Transverse colon (tissue), 4 donors: Measurements from ENCODE around the gene TMX1. TPM values are rescaled to one million over a fixed set of nuclear protein-coding genes. Genes with fewer than 3 reads are reported as not detected.
A peak's percentile ranks its signal among the peaks of the same experiment; 100 is the strongest.

ENCODE experiments used
- DNase-seq: peaks from one replicate; pipeline ENCODE4 v3.0.0-alpha.2; 2019
- H3K27ac ChIP-seq, 4 donors: fragments of 200-600 bp; sonication (generic); 2 replicates each; pipeline ENCODE4 v1.5.1; 2016 to 2018; ENCODE audit warnings: inconsistent platforms in 4 of 4
- H3K27me3 ChIP-seq: fragments of 200-600 bp; sonication (generic); 2 replicates; pipeline ENCODE4 v1.5.1; 2017; ENCODE audit warnings: inconsistent platforms
- H3K36me3 ChIP-seq, 4 donors: fragments of 200-600 bp; sonication (generic); 2 replicates each; pipeline ENCODE4 v1.5.1; 2017 to 2019; ENCODE audit warnings: inconsistent platforms in 4 of 4
- H3K4me1 ChIP-seq, 4 donors: fragments of 200-600 bp; sonication (generic); 2 replicates each; pipeline ENCODE4 v1.5.1; 2017 to 2020; ENCODE audit warnings: inconsistent platforms in 4 of 4
- H3K4me3 ChIP-seq, 4 donors: fragments of 200-600 bp; sonication (generic); 1 replicate in 1 of 4; 2 replicates in 3 of 4; pipeline versions ENCODE4 v1.5.1 to v1.6.1; 2017 to 2019; ENCODE audit warnings: inconsistent platforms in 4 of 4
- H3K9me3 ChIP-seq, 2 donors: fragments of 200-600 bp; sonication (generic); 2 replicates each; pipeline ENCODE4 v1.5.1; 2017 to 2019; ENCODE audit warnings: inconsistent platforms in 2 of 2
- CTCF ChIP-seq, 5 experiments: fragments of 200-600 bp in 3 of 5; fragments of 450-650 bp in 2 of 5; sonication (generic) in 3 of 5; IDR thresholded peaks; 1 replicate in 2 of 5; 2 replicates in 3 of 5; pipeline ENCODE4 v1.5.1; 2016 to 2017; ENCODE audit warnings: antibody characterized with exemption in 5 of 5, inconsistent platforms in 3 of 5, mild to moderate bottlenecking in 2 of 5, moderate library complexity in 1 of 5
- EP300 ChIP-seq: sonication (generic); formaldehyde crosslinking; IDR thresholded peaks from one replicate; pipeline ENCODE4 v1.6.1; 2017; ENCODE audit warnings: antibody characterized with exemption, low read depth
- POLR2A ChIP-seq: fragments of 450-650 bp; IDR thresholded peaks from one replicate; pipeline ENCODE4 v1.6.1; 2016; ENCODE audit warnings: antibody characterized with exemption, mild to moderate bottlenecking, moderate library complexity
- POLR2AphosphoS5 ChIP-seq, 3 donors: sonication (generic); formaldehyde crosslinking; IDR thresholded peaks; one replicate each; pipeline ENCODE4 v1.6.1; 2016; ENCODE audit warnings: antibody characterized with exemption in 3 of 3
- WGBS, 2 donors: methylation state at CpG; one replicate each; pipeline ENCODE4 v1.1.5; 2018; ENCODE audit warnings: low coverage in 1 of 2; 5-methylcytosine and 5-hydroxymethylcytosine counted together
- in situ Hi-C, 4 donors: fragments of 200-750 bp; cut with MboI; loops; one replicate each; pipeline versions ENCODE4 v1.15.0 to v1.15.1; 2017; ENCODE audit warnings: low sequenced_read_pairs in 3 of 4, low pct_ligation_motif_present in 1 of 4, low pct_unique_long_range_greater_than_20kb in 1 of 4
- intact Hi-C: fragments of 100-400 bp; cut with DNase I; formaldehyde crosslinking; loops from one replicate; pipeline ENCODE4 v1.15.1; 2023; ENCODE audit warnings: low total_unique reads
- total RNA-seq, 4 donors: library from RNA; depleted of rRNA; stranded (reverse); fragments of >200 nt; gene quantifications; one replicate each; pipeline ENCODE4 v1.1.0, GENCODE V29; 2016

The TMX1 gene
- total RNA-seq, 4 donors from 2014 or later = 8.0 to 44.5 (median 35.1) TPM

GRCh38 chr14:51293149-51293911, 53.3 kb downstream of the TMX1 start:
- peaks cover 5 to 19% (median 9%) of the 10 kb centered on the region in 4 donors for H3K4me1 ChIP-seq
- no peaks in the 10 kb centered on the region for H3K27me3 ChIP-seq
- H3K36me3 ChIP-seq = no peaks in the 10 kb centered on the region
- intact Hi-C loops (no loop called here), in situ Hi-C loops (loop anchor here (25.0 kb wide), 2 partner anchors 669 to 694 kb away; partner anchors contain the start of gene RTRAF (in 2 of the 4))
- TF ChIP-seq CTCF (IDR thresholded peaks at IDR 0.05) (no peak), POLR2AphosphoS5 (IDR thresholded peaks at IDR 0.05) (no peak), EP300 (no peak), POLR2A (no peak)
- H3K4me3 ChIP-seq = no peak overlapping the region
- WGBS, 2 donors = 55 to 58% methylated on average over 2 to 7 of the region's 7 CpGs
- no peaks in the 10 kb centered on the region for H3K9me3 ChIP-seq
- DNase-seq = no peak
- H3K27ac ChIP-seq = peak overlapping the region; percentile 34 to 58 (median 48)

DNA sequence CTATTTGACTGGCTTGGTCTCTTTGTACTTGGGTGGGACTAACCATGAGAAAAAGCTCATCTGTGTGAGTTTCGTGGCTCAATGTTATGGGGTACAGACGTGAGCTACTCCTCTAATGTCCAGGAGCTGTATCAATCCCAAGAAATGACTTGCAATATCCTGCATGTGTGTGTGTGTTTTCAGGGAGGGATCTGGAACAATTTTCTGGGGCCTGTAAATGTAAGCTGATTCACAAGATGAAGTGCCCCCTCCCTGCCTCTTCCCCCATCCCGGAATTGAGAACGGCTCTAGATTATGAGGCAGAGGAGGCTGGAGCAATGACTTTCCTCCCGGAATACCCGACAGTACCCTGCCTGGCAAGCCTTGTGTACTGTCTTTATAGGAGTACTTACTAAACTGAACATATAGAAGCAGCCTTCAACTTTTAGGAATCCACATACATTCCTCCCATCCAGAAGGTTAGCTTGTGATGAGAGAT, 53.9 kb downstream of the TMX1 start:
- no peak for DNase-seq
- in situ Hi-C loops (loop anchor here (25.0 kb wide), 2 partner anchors 668 to 693 kb away; partner anchors contain the start of gene RTRAF (in 2 of the 4)), intact Hi-C loops (no loop called here)
- H3K4me1 ChIP-seq = peaks cover 5 to 19% (median 9%) of the 10 kb centered on the region in 4 donors
- H3K27me3 ChIP-seq = no peaks in the 10 kb centered on the region
- TF ChIP-seq POLR2A = no peak
- no peak for TF ChIP-seq EP300
- TF ChIP-seq POLR2AphosphoS5 (IDR thresholded peaks at IDR 0.05) = no peak
- TF ChIP-seq CTCF (IDR thresholded peaks at IDR 0.05) = no peak
- peak overlapping the region in 3 of 4 donors; percentile 34 to 51 (median 46) for H3K27ac ChIP-seq
- H3K36me3 ChIP-seq = no peaks in the 10 kb centered on the region
- H3K4me3 ChIP-seq = no peak overlapping the region
- no peaks in the 10 kb centered on the region for H3K9me3 ChIP-seq
- 60 to 78% methylated on average over 4 to 6 of the region's 6 CpGs for WGBS, 2 donors

- peaks cover 5 to 19% (median 9%) of the 10 kb centered on the region in 4 donors for H3K4me1 ChIP-seq
- in situ Hi-C loops = loop anchor here (25.0 kb wide), 2 partner anchors 667 to 692 kb away; partner anchors contain the start of gene RTRAF (in 2 of the 4)
- no peak overlapping the region for H3K4me3 ChIP-seq
- TF ChIP-seq POLR2AphosphoS5 (IDR thresholded peaks at IDR 0.05) = no peak
- no peak for TF ChIP-seq CTCF (IDR thresholded peaks at IDR 0.05)
- TF ChIP-seq EP300 = no peak
- TF ChIP-seq POLR2A = no peak
- H3K27me3 ChIP-seq = no peaks in the 10 kb centered on the region
- no peaks in the 10 kb centered on the region for H3K9me3 ChIP-seq
- H3K27ac ChIP-seq = no peak overlapping the region
- intact Hi-C loops = no loop called here
- H3K36me3 ChIP-seq = no peaks in the 10 kb centered on the region
- WGBS, 2 donors = 62 to 71% methylated on average over 6 of the region's 6 CpGs
- DNase-seq = no peak
These were observed 55.0 kb downstream of the TMX1 start for GRCh38 chr14:51294951-51295525.

- H3K27me3 ChIP-seq = no peaks in the 10 kb centered on the region
- 67 to 78% methylated on average over 2 to 6 of the region's 6 CpGs for WGBS, 2 donors
- H3K36me3 ChIP-seq = no peaks in the 10 kb centered on the region
- no peak for TF ChIP-seq CTCF (IDR thresholded peaks at IDR 0.05)
- no peak for TF ChIP-seq POLR2AphosphoS5 (IDR thresholded peaks at IDR 0.05)
- TF ChIP-seq POLR2A = no peak
- no peak for TF ChIP-seq EP300
- H3K9me3 ChIP-seq = no peaks in the 10 kb centered on the region
- H3K4me1 ChIP-seq = peaks cover 5 to 19% (median 9%) of the 10 kb centered on the region in 4 donors
- H3K27ac ChIP-seq = no peak overlapping the region
- H3K4me3 ChIP-seq = no peak overlapping the region
- in situ Hi-C loops = loop anchor here (25.0 kb wide), 2 partner anchors 667 to 692 kb away; partner anchors contain the start of gene RTRAF (in 2 of the 4)
- DNase-seq = no peak
- intact Hi-C loops = no loop called here
These were observed 55.7 kb downstream of the TMX1 start for GRCh38 chr14:51295646-51296263.
